B cell (primary cell): ENCODE measurements around the gene TDRKH.

Source experiments
- EZH2 ChIP-seq: IDR thresholded peaks from 2 replicates; pipeline ENCODE4 v1.6.1; 2012; ENCODE audit warnings: borderline replicate concordance, low read depth, mild to moderate bottlenecking, moderate library complexity, low read length; ENCODE audit not compliant: insufficient read depth, poor library complexity, severe bottlenecking
- TF ChIP-seq, protein P1 (sequence below): fragments of 200-600 bp; IDR thresholded peaks from one replicate; pipeline ENCODE4 v1.8.0; 2022; ENCODE audit warnings: antibody characterized with exemption, mild to moderate bottlenecking

GRCh38 chr1:151809985-151810556 lies 19.8 kb upstream of the TDRKH start:
- TF ChIP-seq, protein P1, sequence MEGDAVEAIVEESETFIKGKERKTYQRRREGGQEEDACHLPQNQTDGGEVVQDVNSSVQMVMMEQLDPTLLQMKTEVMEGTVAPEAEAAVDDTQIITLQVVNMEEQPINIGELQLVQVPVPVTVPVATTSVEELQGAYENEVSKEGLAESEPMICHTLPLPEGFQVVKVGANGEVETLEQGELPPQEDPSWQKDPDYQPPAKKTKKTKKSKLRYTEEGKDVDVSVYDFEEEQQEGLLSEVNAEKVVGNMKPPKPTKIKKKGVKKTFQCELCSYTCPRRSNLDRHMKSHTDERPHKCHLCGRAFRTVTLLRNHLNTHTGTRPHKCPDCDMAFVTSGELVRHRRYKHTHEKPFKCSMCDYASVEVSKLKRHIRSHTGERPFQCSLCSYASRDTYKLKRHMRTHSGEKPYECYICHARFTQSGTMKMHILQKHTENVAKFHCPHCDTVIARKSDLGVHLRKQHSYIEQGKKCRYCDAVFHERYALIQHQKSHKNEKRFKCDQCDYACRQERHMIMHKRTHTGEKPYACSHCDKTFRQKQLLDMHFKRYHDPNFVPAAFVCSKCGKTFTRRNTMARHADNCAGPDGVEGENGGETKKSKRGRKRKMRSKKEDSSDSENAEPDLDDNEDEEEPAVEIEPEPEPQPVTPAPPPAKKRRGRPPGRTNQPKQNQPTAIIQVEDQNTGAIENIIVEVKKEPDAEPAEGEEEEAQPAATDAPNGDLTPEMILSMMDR: no peak
- no peak for TF ChIP-seq EZH2
